Epithelial cell of proximal tubule (primary cell): Measurements from ENCODE around the gene GPATCH2L. TPM values are rescaled to one million over a fixed set of nuclear protein-coding genes. Genes with fewer than 3 reads are reported as not detected.

ENCODE experiments used
- DNase-seq: peaks from one replicate; pipeline ENCODE4 v3.0.0-alpha.2; 2011; ENCODE audit warnings: low read depth
- H3K4me3 ChIP-seq: 2 replicates; pipeline ENCODE4 v1.5.1; 2011; ENCODE audit warnings: low read depth, mild to moderate bottlenecking, low read length
- CTCF ChIP-seq: conservative IDR thresholded peaks from 2 replicates; pipeline ENCODE4 v1.5.1; 2012; ENCODE audit warnings: low read depth, mild to moderate bottlenecking, low read length
- total RNA-seq: library from RNA; depleted of rRNA; stranded (reverse); fragments of >200 nt; gene quantifications from 2 replicates; pipeline ENCODE4 v1.2.3, GENCODE V29; 2015

Gene GPATCH2L
- total RNA-seq, 1 donor from 2014 or later, result 44.2 TPM

DNA sequence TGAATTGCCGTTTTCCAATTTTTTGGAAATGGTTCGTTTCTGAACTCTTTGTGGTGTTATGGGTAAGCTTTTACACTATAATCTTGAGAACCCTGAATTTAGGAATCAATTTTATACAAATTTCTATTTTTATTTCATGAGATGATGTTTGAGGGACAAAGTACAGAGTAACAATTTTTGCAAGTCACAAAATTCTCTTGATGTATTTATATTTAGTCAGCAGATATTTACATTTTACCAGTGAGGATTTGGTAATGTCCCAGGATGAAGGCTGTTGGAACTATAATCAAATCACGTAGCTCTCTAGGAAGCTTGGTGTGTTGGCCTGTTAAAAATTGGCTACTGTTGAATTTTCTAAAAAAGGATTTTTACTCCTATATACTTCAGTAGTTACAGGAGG lies 24.2 kb downstream of the GPATCH2L start:
- no peak for TF ChIP-seq CTCF

DNA sequence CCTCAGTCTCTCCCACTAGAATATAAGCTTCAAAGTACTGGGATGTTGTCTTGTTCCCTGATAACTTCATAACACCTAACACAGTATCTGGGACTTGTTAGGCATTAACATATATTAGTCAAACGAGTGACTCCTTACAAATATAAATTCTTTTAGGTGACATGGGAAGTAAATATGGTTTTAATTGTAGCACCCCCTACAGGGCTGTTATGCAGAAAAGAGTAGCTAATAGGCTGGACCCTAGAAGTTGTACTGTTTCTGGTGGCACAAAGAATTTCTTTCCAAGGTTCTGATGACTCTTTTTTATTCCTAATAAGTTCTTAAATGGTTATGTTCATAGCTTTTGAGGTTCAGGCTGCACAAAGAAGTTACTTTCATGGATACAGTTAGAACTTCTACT lies 29.8 kb downstream of the GPATCH2L start:
- DNase-seq, result no peak
- peak; percentile 55 for TF ChIP-seq CTCF
- H3K4me3 ChIP-seq, result no peak overlapping the region

More for the DNA sequence above, 24.2 kb downstream of the GPATCH2L start:
- H3K4me3 ChIP-seq, result no peak overlapping the region
- no peak for DNase-seq

DNA sequence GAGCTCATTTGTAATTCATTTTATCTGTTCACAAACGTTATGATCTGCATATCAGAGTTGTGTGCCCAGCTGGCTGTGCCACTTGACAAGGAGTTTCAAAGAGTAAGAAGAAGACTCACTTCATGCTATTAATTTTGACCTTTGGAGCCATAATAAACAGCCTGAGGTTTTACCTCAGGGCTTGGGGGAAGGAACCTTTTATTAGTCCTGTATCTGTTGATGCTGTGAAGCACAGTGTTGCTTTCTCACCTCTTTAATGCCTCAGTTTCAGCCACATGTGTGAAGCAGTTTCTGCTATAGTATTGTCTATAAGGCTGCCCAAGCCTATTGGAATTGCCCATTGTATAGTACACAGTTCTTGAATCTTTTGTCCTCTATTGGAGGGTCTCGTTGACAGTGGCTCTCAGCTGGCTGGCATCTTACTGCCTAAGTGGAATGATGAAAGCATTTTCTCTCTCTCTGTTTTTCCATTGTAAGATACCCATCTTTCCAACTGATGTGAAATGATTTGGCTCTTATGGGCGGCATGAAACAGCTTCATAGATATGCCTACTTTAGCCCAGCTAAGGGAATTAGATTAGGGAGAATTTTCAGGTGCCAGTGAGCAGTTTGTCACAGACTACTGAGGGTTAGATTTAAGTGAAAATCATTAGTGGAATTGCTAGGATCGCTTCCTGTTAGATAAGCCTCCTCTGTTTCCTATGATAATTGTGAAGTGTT lies 34.7 kb downstream of the GPATCH2L start:
- no peak for DNase-seq
- no peak overlapping the region for H3K4me3 ChIP-seq
- no peak for TF ChIP-seq CTCF

- no peak for TF ChIP-seq CTCF
- DNase-seq, result no peak
- no peak overlapping the region for H3K4me3 ChIP-seq
Observed at GRCh38 chr14:76191297-76191696, 39.6 kb downstream of the GPATCH2L start.

DNA sequence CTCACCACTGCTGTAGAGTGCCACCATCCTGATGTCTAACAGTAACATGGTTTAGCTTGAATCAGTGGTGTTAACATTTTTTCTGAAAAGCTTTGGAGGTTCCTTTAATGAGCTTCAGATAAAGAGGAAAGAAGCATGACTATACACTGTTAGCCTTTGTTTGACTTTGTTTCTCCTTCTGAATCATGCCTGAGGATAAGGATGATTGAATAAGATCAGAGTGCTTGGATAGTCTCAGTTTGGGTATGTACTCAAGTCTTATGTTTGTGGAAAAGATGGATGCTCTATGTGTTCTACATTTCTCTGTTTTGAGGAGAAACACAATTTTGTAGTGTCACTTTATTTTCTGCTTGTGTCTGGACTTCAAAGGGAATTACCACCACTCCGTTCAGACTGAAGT lies 42.0 kb downstream of the GPATCH2L start:
- H3K4me3 ChIP-seq, result no peak overlapping the region
- no peak for DNase-seq
- TF ChIP-seq CTCF, result no peak

DNA sequence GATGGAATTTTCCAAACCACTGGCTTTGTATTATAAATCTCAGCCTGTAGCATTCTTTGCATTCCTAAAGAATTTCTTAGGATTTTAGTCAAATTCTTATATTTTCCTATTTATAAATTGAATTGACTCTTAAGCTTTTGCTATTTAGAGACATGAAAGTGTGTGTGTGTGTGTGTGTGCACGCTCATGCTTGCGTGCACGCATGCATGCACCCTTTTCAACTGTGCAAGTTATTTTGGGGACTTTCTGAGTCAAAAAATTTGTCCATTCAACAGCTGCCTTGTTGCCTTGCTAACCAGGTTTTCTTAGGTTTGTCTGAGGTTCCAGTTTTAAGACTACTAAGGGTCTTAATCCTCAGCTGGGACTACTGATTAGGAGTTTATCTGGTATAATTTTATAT lies 42.6 kb downstream of the GPATCH2L start:
- H3K4me3 ChIP-seq, result no peak overlapping the region
- DNase-seq, result no peak
- TF ChIP-seq CTCF, result no peak

DNA sequence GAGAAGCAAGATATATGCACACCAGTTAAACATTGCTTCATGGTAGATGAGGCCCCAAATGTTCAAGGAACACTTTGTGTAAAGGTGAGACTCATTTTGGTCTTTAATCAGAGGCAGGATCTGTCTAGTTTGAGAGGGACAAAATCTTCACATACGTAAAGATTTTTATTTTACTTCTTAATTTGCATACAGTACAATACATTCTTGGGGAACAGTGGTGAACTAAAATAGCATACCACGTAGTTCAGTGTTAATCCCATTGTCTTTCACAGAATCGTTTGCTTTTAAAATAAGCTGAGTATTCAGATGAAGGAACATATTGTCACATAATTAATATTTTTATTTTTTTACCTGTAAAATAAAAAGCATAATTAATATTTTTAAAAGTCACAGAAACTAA lies 43.3 kb downstream of the GPATCH2L start:
- DNase-seq, result no peak
- no peak for TF ChIP-seq CTCF
- no peak overlapping the region for H3K4me3 ChIP-seq
